Keratinocyte (primary cell): ENCODE results near the gene HLA-E. TPM values are rescaled to one million over a fixed set of nuclear protein-coding genes. Genes with fewer than 3 reads are reported as not detected.

Source experiments
- DNase-seq: peaks from one replicate; pipeline ENCODE4 v3.0.0-alpha.2; 2011; ENCODE audit warnings: low read depth, missing footprints, low spot score
- FAIRE-seq: peaks from 2 replicates; lab custom pipeline; 2011; peaks lifted over from hg19 to GRCh38; lab: Jason Lieb, UNC
- H2AFZ ChIP-seq: 2 replicates; pipeline ENCODE4 v1.6.0; 2012; ENCODE audit warnings: low read length, control low read depth, inconsistent platforms; ENCODE audit not compliant: control insufficient read depth
- H3K27ac ChIP-seq: 2 replicates; pipeline ENCODE4 v1.5.1; 2011; ENCODE audit warnings: low read length; ENCODE audit not compliant: control insufficient read depth, insufficient read depth
- H3K27me3 ChIP-seq: 3 replicates; pipeline ENCODE4 v1.6.0; 2011; ENCODE audit warnings: low read length; ENCODE audit not compliant: control insufficient read depth, insufficient read depth; ENCODE audit errors: extremely low read depth
- H3K36me3 ChIP-seq, 2 experiments: 2 replicates in 1 of 2; 3 replicates in 1 of 2; pipeline ENCODE4 v1.5.1; 2011; ENCODE audit warnings: low read length in 2 of 2, mild to moderate bottlenecking in 1 of 2; ENCODE audit not compliant: control insufficient read depth in 2 of 2, insufficient read depth in 2 of 2; ENCODE audit errors: extremely low read depth in 1 of 2
- H3K4me1 ChIP-seq: 3 replicates; pipeline ENCODE4 v1.5.1; 2011; ENCODE audit warnings: low read length; ENCODE audit not compliant: control insufficient read depth, insufficient read depth; ENCODE audit errors: extremely low read depth
- H3K4me2 ChIP-seq: 3 replicates; pipeline ENCODE4 v1.6.0; 2011; ENCODE audit warnings: low read depth, low read length; ENCODE audit not compliant: control insufficient read depth, insufficient read depth; ENCODE audit errors: extremely low read depth
- H3K4me3 ChIP-seq, 3 experiments: fragments of 200-600 bp in 1 of 3; sonication (generic) in 1 of 3; 2 replicates in 2 of 3; 3 replicates in 1 of 3; pipeline ENCODE4 v1.5.1; 2011 to 2016; ENCODE audit warnings: low read length in 3 of 3, mild to moderate bottlenecking in 3 of 3, control low read depth in 2 of 3, inconsistent platforms in 1 of 3, low read depth in 1 of 3, mixed read lengths in 1 of 3, mixed run types in 1 of 3, moderate library complexity in 1 of 3; ENCODE audit not compliant: control insufficient read depth in 2 of 3, insufficient read depth in 2 of 3; ENCODE audit errors: extremely low read depth in 1 of 3
- H3K79me2 ChIP-seq: 2 replicates; pipeline ENCODE4 v1.6.0; 2012; ENCODE audit warnings: low read length; ENCODE audit not compliant: control insufficient read depth, insufficient read depth
- H3K9ac ChIP-seq: 3 replicates; pipeline ENCODE4 v1.6.0; 2011; ENCODE audit warnings: low read length; ENCODE audit not compliant: control insufficient read depth, insufficient read depth; ENCODE audit errors: extremely low read depth
- H3K9me1 ChIP-seq: 3 replicates; pipeline ENCODE4 v1.6.0; 2011; ENCODE audit warnings: low read length; ENCODE audit not compliant: control insufficient read depth, insufficient read depth; ENCODE audit errors: extremely low read depth
- H3K9me3 ChIP-seq: 2 replicates; pipeline ENCODE4 v1.5.1; 2012; ENCODE audit warnings: low read depth, low read length; ENCODE audit not compliant: control insufficient read depth
- H4K20me1 ChIP-seq: 3 replicates; pipeline ENCODE4 v1.6.0; 2011; ENCODE audit warnings: low read length; ENCODE audit not compliant: control insufficient read depth, insufficient read depth; ENCODE audit errors: extremely low read depth
- CTCF ChIP-seq, 3 experiments: IDR thresholded peaks in 1 of 3; conservative IDR thresholded peaks in 1 of 3; optimal IDR thresholded peaks in 1 of 3; 2 replicates in 2 of 3; 3 replicates in 1 of 3; pipeline versions ENCODE3 to v1.5.1; 2011; ENCODE audit warnings: low read length in 3 of 3, mild to moderate bottlenecking in 3 of 3, moderate library complexity in 2 of 3, control low read depth in 1 of 3, inconsistent platforms in 1 of 3; ENCODE audit not compliant: insufficient read depth in 2 of 3; ENCODE audit errors: extremely low read depth in 1 of 3
- EZH2 ChIP-seq: IDR thresholded peaks from one replicate; pipeline ENCODE4 v1.6.1; 2012; ENCODE audit warnings: inconsistent platforms, mild to moderate bottlenecking, low read length, moderate library complexity
- dilution Hi-C: fragments of 300-500 bp; cut with MboI; formaldehyde crosslinking; loops from one replicate; pipeline ENCODE4 v1.7.0; 2020; ENCODE audit warnings: low sequenced_read_pairs; ENCODE audit not compliant: extremely low pct_ligation_motif_present
- polyA plus RNA-seq, 5 experiments: library from polyadenylated mRNA; depleted of rRNA in 3 of 5; stranded (reverse) in 3 of 5; stranded (forward) in 1 of 5; unstranded in 1 of 5; fragments of >200 nt; gene quantifications; 1 replicate in 1 of 5; 2 replicates in 3 of 5; 3 replicates in 1 of 5; pipeline versions ENCODE4 v1.2.1 to v1.2.3, GENCODE V29; 2011 to 2012; ENCODE audit warnings: missing spikeins in 2 of 5, low read depth in 1 of 5, low replicate concordance in 1 of 5

HLA-E gene
- polyA plus RNA-seq, 1 donor (not counting 4 experiments of a cell fraction or from before 2014, with no cell fraction given): 108 TPM

GRCh38 chr6:30542404-30542725 is 53.1 kb downstream of the HLA-E start:
- dilution Hi-C loops: loop anchor here (10.0 kb wide), 1 partner anchor 192 kb away; no protein-coding TSS in a partner anchor
- H3K79me2 ChIP-seq: no peaks in the 10 kb centered on the region
- peaks cover 18% of the 10 kb centered on the region in 2 experiments for H3K36me3 ChIP-seq
- H3K4me3 ChIP-seq: no peak overlapping the region
- FAIRE-seq: no peak
- DNase-seq: no peak
- TF ChIP-seq EZH2 (no peak), CTCF (optimal IDR thresholded peaks at IDR 0.05 in 1 of 3, IDR thresholded peaks at IDR 0.05 in 1 of 3, conservative IDR thresholded peaks at IDR 0.05 in 1 of 3; ENCODE audit: extremely low read depth in 1 of 3, insufficient read depth in 2 of 3, low read length in 3 of 3) (no peak)
- no peaks in the 10 kb centered on the region for H3K9me3 ChIP-seq
- no peaks in the 10 kb centered on the region for H3K27me3 ChIP-seq
- no peak overlapping the region for H2AFZ ChIP-seq
- peaks cover 6% of the 10 kb centered on the region for H3K4me1 ChIP-seq
- no peaks in the 10 kb centered on the region for H4K20me1 ChIP-seq
- no peak overlapping the region for H3K27ac ChIP-seq
- H3K9ac ChIP-seq: no peak overlapping the region
- H3K9me1 ChIP-seq: no peaks in the 10 kb centered on the region
- H3K4me2 ChIP-seq: no peak overlapping the region

- no peak overlapping the region for H3K27ac ChIP-seq
- TF ChIP-seq EZH2 (no peak), CTCF (optimal IDR thresholded peaks at IDR 0.05 in 1 of 3, IDR thresholded peaks at IDR 0.05 in 1 of 3, conservative IDR thresholded peaks at IDR 0.05 in 1 of 3; ENCODE audit: extremely low read depth in 1 of 3, insufficient read depth in 2 of 3, low read length in 3 of 3) (no peak)
- H3K79me2 ChIP-seq: no peaks in the 10 kb centered on the region
- no peaks in the 10 kb centered on the region for H3K9me3 ChIP-seq
- dilution Hi-C loops: loop anchor here (10.0 kb wide), 1 partner anchor 192 kb away; no protein-coding TSS in a partner anchor
- H3K36me3 ChIP-seq: peaks cover 18% of the 10 kb centered on the region in 2 experiments
- DNase-seq: no peak
- H3K9me1 ChIP-seq: no peaks in the 10 kb centered on the region
- no peak overlapping the region for H2AFZ ChIP-seq
- H3K9ac ChIP-seq: no peak overlapping the region
- no peak overlapping the region for H3K4me2 ChIP-seq
- FAIRE-seq: no peak
- H3K4me3 ChIP-seq: no peak overlapping the region
- H3K4me1 ChIP-seq: peaks cover 6% of the 10 kb centered on the region
- no peaks in the 10 kb centered on the region for H3K27me3 ChIP-seq
- no peaks in the 10 kb centered on the region for H4K20me1 ChIP-seq
Measured at GRCh38 chr6:30542915-30543314, 53.6 kb downstream of the HLA-E start.

Other genes starting within 250 kb of the HLA-E start
- 6.4 to 7.9 TPM (median 7.4 TPM) in 3 replicates for gene TRIM39, start 162.6 kb upstream of the HLA-E start, polyA plus RNA-seq
- 25.7 to 40.5 TPM (median 26.8 TPM) in 3 replicates for gene RPP21, start 144.4 kb upstream of the HLA-E start, polyA plus RNA-seq
- gene GNL1, start 67.0 kb downstream of the HLA-E start, polyA plus RNA-seq: 28.7 to 48.2 TPM (median 39.5 TPM) in 3 replicates
- 5.4 to 6.4 TPM (median 6.1 TPM) in 3 replicates for gene PRR3, start 67.8 kb downstream of the HLA-E start, polyA plus RNA-seq
- gene ABCF1, start 81.9 kb downstream of the HLA-E start, polyA plus RNA-seq: 22.6 to 67.1 TPM (median 30.0 TPM) in 3 replicates
- gene PPP1R10, start 127.7 kb downstream of the HLA-E start, polyA plus RNA-seq: 25.3 to 36.6 TPM (median 30.0 TPM) in 3 replicates
- gene MRPS18B, start 128.3 kb downstream of the HLA-E start, polyA plus RNA-seq: 55.0 to 74.6 TPM (median 59.8 TPM) in 3 replicates
- gene ATAT1, start 137.4 kb downstream of the HLA-E start, polyA plus RNA-seq: 3.8 to 6.0 TPM (median 5.4 TPM) in 3 replicates
- 6.7 to 8.7 TPM (median 7.8 TPM) in 3 replicates for gene C6orf136, start 157.6 kb downstream of the HLA-E start, polyA plus RNA-seq
- gene DHX16, start 183.5 kb downstream of the HLA-E start, polyA plus RNA-seq: 27.9 to 36.4 TPM (median 34.2 TPM) in 3 replicates
- 87.0 to 114 TPM (median 88.9 TPM) in 3 replicates for gene PPP1R18, start 197.1 kb downstream of the HLA-E start, polyA plus RNA-seq
- 2.7 to 17.8 TPM (median 7.0 TPM) in 3 replicates for gene NRM, start 201.5 kb downstream of the HLA-E start, polyA plus RNA-seq
- 4.2 to 10.0 TPM (median 6.9 TPM) in 3 replicates for gene MDC1, start 227.8 kb downstream of the HLA-E start, polyA plus RNA-seq
- 1,010 to 1,517 TPM (median 1,159 TPM) in 3 replicates for gene TUBB, start 230.8 kb downstream of the HLA-E start, polyA plus RNA-seq